Mammary epithelial cell (primary cell): ENCODE results near the gene NR2F6.
"Not testable (repeated sequence)": the region's sequence is repeated elsewhere in the genome, so short reads cannot be mapped to it uniquely, and the experiment has no call there.

Experiments used
- CTCF ChIP-seq, 2 donors: IDR thresholded peaks in 1 of 2; conservative IDR thresholded peaks in 1 of 2; 2 replicates each; pipeline ENCODE4 v1.5.1; 2011 to 2012; ENCODE audit warnings: inconsistent platforms in 2 of 2, low read length in 2 of 2, mild to moderate bottlenecking in 2 of 2, control low read depth in 1 of 2, low read depth in 1 of 2; ENCODE audit not compliant: insufficient read depth in 1 of 2; ENCODE audit errors: extremely low read depth in 1 of 2
- EZH2 ChIP-seq: IDR thresholded peaks from 2 replicates; pipeline ENCODE4 v1.6.1; 2012; ENCODE audit warnings: low read length, inconsistent platforms, borderline replicate concordance

GRCh38 chr19:17191736-17192135 lies 54.0 kb downstream of the NR2F6 start:
- TF ChIP-seq CTCF (conservative IDR thresholded peaks at IDR 0.05 in 1 of 2, IDR thresholded peaks at IDR 0.05 in 1 of 2; ENCODE audit: extremely low read depth in 1 of 2, insufficient read depth in 1 of 2, low read depth in 1 of 2, low read length in 2 of 2); EZH2: not testable (repeated sequence)
